HepG2 (cell line): ENCODE data around the gene RRAD. TPM values are rescaled to one million over a fixed set of nuclear protein-coding genes. Genes with fewer than 3 reads are reported as not detected.

ENCODE experiments used
- ATAC-seq: fragments of 200-7000 bp; cut with Tn5 transposase; 3 replicates; pipeline ENCODE4 v1.9.1; 2020; ENCODE audit warnings: mild to moderate bottlenecking, moderate library complexity
- BruUV-seq: library from RNA; stranded (reverse); fragments of 400-500 nt; replicated peaks from 2 replicates; lab custom pipeline; 2021; lab: Mats Ljungman, UMichigan
- CTCF ChIA-PET: fragments of 300-600 bp; formaldehyde crosslinking; extraction: SDS; loops from one replicate; lab custom pipeline; 2021; ENCODE audit warnings: low total read pairs, inconsistent platforms, low intra/inter-chr PET ratio; lab: Yijun Ruan, JAX
- POLR2A ChIA-PET: fragments of 350-600 bp; sonication (Branson Sonifier 250); formaldehyde crosslinking; loops from one replicate; lab custom pipeline; 2020; ENCODE audit warnings: antibody characterized with exemption, inconsistent platforms; lab: Yijun Ruan, JAX
- DNase-seq: peaks from one replicate; pipeline ENCODE4 v3.0.0-alpha.2; 2015; ENCODE audit warnings: low spot score
- FAIRE-seq: peaks from 3 replicates; lab custom pipeline; 2011; peaks lifted over from hg19 to GRCh38; lab: Jason Lieb, UNC
- H2AFZ ChIP-seq: one replicate; pipeline ENCODE4 v1.6.1; 2011; ENCODE audit warnings: low read length, inconsistent platforms
- H3K27ac ChIP-seq: fragments of 300-600 bp; 3 replicates; pipeline ENCODE4 v1.8.0; 2011; ENCODE audit warnings: mixed run types, mild to moderate bottlenecking, mixed read lengths, low read length, inconsistent platforms; ENCODE audit not compliant: insufficient read depth; ENCODE audit errors: extremely low read length
- H3K27me3 ChIP-seq, 2 experiments: fragments of 200-600 bp in 1 of 2; 2 replicates in 1 of 2; 3 replicates in 1 of 2; pipeline versions ENCODE4 v1.6.0 to v1.8.0; 2011; ENCODE audit warnings: low read length in 2 of 2, mild to moderate bottlenecking in 2 of 2, moderate library complexity in 2 of 2, inconsistent platforms in 1 of 2; ENCODE audit not compliant: insufficient read depth in 2 of 2, control insufficient read depth in 1 of 2
- H3K36me3 ChIP-seq, 2 experiments: fragments of 200-600 bp in 1 of 2; replicated peaks in 1 of 2; 2 replicates in 1 of 2; 3 replicates in 1 of 2; pipeline versions ENCODE4 v1.5.1 to v1.8.0; 2011; ENCODE audit warnings: low read length in 2 of 2, inconsistent platforms in 1 of 2; ENCODE audit not compliant: insufficient read depth in 2 of 2, control insufficient read depth in 1 of 2
- H3K4me1 ChIP-seq: 2 replicates; pipeline ENCODE4 v1.5.1; 2012; ENCODE audit warnings: low read length, inconsistent platforms; ENCODE audit not compliant: insufficient read depth
- H3K4me2 ChIP-seq: 2 replicates; pipeline ENCODE4 v1.6.0; 2011; ENCODE audit warnings: low read depth, low read length, inconsistent platforms
- H3K4me3 ChIP-seq, 3 experiments: fragments of 200-600 bp in 1 of 3; sonication (generic), shearing (Covaris generic) in 1 of 3; replicated peaks in 1 of 3; 2 replicates each; pipeline ENCODE4 v1.5.1; 2011 to 2016; ENCODE audit warnings: low read length in 3 of 3, inconsistent platforms in 2 of 3, low read depth in 2 of 3, mild to moderate bottlenecking in 2 of 3, control low read depth in 1 of 3, mixed read lengths in 1 of 3; ENCODE audit not compliant: insufficient read depth in 1 of 3
- H3K79me2 ChIP-seq: one replicate; pipeline ENCODE4 v1.6.1; 2011; ENCODE audit warnings: low read length, inconsistent platforms; ENCODE audit not compliant: insufficient read depth
- H3K9ac ChIP-seq: 2 replicates; pipeline ENCODE4 v1.6.0; 2011; ENCODE audit warnings: mild to moderate bottlenecking, low read depth, low read length, inconsistent platforms; ENCODE audit not compliant: insufficient read depth
- H3K9me3 ChIP-seq: 2 replicates; pipeline ENCODE4 v1.5.1; 2012; ENCODE audit warnings: mild to moderate bottlenecking, low read length
- H4K20me1 ChIP-seq: 2 replicates; pipeline ENCODE4 v1.6.0; 2011; ENCODE audit warnings: inconsistent platforms, mild to moderate bottlenecking, low read length, moderate library complexity; ENCODE audit not compliant: insufficient read depth
- FOSL2 ChIP-seq: sonication (generic); formaldehyde crosslinking; IDR thresholded peaks from 2 replicates; pipeline ENCODE4 v1.4.0; 2020; ENCODE audit warnings: missing genetic modification reagents
- NCOA2 ChIP-seq: sonication (generic); formaldehyde crosslinking; IDR thresholded peaks from 2 replicates; pipeline ENCODE4 v1.8.0; 2022; ENCODE audit warnings: inconsistent platforms
- ZKSCAN1 ChIP-seq: fragments of 150-350 bp; IDR thresholded peaks from 2 replicates; pipeline ENCODE4 v1.6.1; 2014; ENCODE audit warnings: low read length
- ZNF510 ChIP-seq: sonication (generic); formaldehyde crosslinking; IDR thresholded peaks from 2 replicates; pipeline ENCODE4 v1.4.0; 2020; ENCODE audit warnings: low read depth, mild to moderate bottlenecking, missing genetic modification reagents
- ZNF552 ChIP-seq: sonication (generic); formaldehyde crosslinking; IDR thresholded peaks from 2 replicates; pipeline ENCODE4 v1.9.0; 2022; ENCODE audit warnings: missing genetic modification reagents, mild to moderate bottlenecking, borderline replicate concordance
- ZZZ3 ChIP-seq: sonication (generic); formaldehyde crosslinking; IDR thresholded peaks from 2 replicates; pipeline ENCODE4 v1.4.0; 2020; ENCODE audit warnings: missing genetic modification reagents, mild to moderate bottlenecking, borderline replicate concordance
- WGBS: methylation state at CpG from one replicate; pipeline ENCODE4 v1.1.6; 2017; ENCODE audit warnings: low lambda C conversion rate; 5-methylcytosine and 5-hydroxymethylcytosine counted together
- in situ Hi-C: cut with HindIII; loops from 2 replicates; pipeline ENCODE4 v1.10.0; 2017; ENCODE audit warnings: low pct_unique_long_range_greater_than_20kb; ENCODE audit not compliant: extremely low pct_ligation_motif_present
- intact Hi-C: fragments of 100-400 bp; cut with micrococcal nuclease; formaldehyde crosslinking; loops from one replicate; pipeline ENCODE4 v1.10.0; 2022; ENCODE audit not compliant: unreplicated experiment
- polyA plus RNA-seq, 8 experiments: library from polyadenylated mRNA; depleted of rRNA in 3 of 8; stranded (reverse) in 7 of 8; unstranded in 1 of 8; fragments of >200 nt; fragmentation: Illumina TruSeq in 4 of 8; extraction: Trizol in 4 of 8; gene quantifications; 2 replicates each; pipeline versions ENCODE4 v1.2.1 to v1.2.3, GENCODE V29; 2011 to 2016; ENCODE audit warnings: low read depth in 4 of 8, missing spikeins in 1 of 8, mixed read lengths in 1 of 8; ENCODE audit not compliant: insufficient read depth in 1 of 8
- total RNA-seq, 5 experiments: library from RNA; depleted of rRNA; stranded (reverse); fragments of >200 nt; fragmentation: Illumina TruSeq; extraction: Trizol; gene quantifications; 2 replicates each; pipeline ENCODE4 v1.2.3, GENCODE V29; 2016; ENCODE audit warnings: low read depth in 1 of 5
- TF ChIP-seq, protein P1 (sequence below): IDR thresholded peaks from 2 replicates; pipeline ENCODE4 v1.6.1; 2016; ENCODE audit warnings: low read depth, missing genetic modification reagents, missing compliant biosample characterization
- TF ChIP-seq, protein P2 (sequence below): sonication (generic); formaldehyde crosslinking; IDR thresholded peaks from 2 replicates; pipeline ENCODE4 v1.4.0; 2020; ENCODE audit warnings: missing genetic modification reagents

RRAD gene
- total and polyA plus RNA-seq, 2 of the 13 experiments (the other 11 are each of a cell fraction or from before 2014, with no cell fraction given) = 0.80 to 1.1 TPM

DNA sequence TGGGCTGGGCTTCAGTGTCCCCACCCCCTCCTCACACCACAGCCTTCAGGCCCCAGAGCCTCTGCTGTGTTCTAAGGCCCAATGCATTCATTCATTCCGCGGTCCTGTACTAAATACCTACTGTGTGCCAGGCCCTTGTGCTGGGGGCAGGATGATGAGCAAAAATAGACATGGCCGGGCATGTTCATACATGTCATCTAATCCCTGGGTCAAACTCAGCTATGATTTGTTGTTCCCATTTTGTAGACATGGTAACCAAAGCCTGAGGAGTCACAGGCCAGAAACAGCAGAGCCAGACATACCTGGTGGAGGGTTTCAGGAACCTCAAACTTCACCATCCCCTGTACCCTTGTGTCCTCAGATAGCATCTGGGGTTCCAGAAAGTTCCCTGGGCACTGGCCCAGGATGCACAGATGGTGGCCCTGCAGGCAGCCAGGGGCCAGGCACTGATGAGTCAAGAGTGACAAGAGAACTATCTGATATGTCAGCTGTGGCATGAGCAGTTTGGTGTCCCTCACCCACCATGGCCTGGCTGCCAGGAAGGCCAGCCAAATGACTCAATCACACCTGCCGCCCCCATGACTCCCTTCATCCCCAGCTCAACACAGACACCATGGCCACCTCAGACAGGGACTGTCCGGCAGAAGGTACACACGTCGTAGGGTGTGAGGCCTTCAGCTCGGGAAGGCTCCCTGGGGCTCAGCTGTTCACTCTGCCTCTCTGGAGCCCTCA lies 2.7 kb upstream of the RRAD start:
- ChIA-PET CTCF (interaction anchor here (2.9 kb wide), 1 partner anchor 33 kb away, joined by 28 read pairs; no protein-coding TSS in a partner anchor), POLR2A (interaction anchor here (0.8 to 3.8 kb wide), 5 partner anchors 10 to 33 kb away, joined by 3 to 23 read pairs (median 10); partner anchors contain the start of gene CDH16)
- DNase-seq (no peak), ATAC-seq (no peak), FAIRE-seq (no peak)
- H3K36me3 ChIP-seq = peaks cover 0 to 5% of the 10 kb centered on the region in 2 experiments; a peak in 2 of 5 replicates
- H3K9me3 ChIP-seq = no peaks in the 10 kb centered on the region
- H4K20me1 ChIP-seq = no peaks in the 10 kb centered on the region
- intact Hi-C loops = no loop called here
- TF ChIP-seq ZNF510 (CRISPR knock-in tag) = no peak
- 0 out of 2 replicates have a peak, but pooled peaks have one; percentile 12 for TF ChIP-seq FOSL2 (CRISPR knock-in tag)
- TF ChIP-seq ZKSCAN1 = peak; percentile 48; the same call in 1 of the 2 replicates
- no peaks in the 10 kb centered on the region for H3K79me2 ChIP-seq
- H3K4me2 ChIP-seq = no peak overlapping the region
- WGBS = 93% methylated on average over 7 of the region's 8 CpGs
- no peak overlapping the region for H2AFZ ChIP-seq
- H3K4me3 ChIP-seq = no peak overlapping the region
- H3K27ac ChIP-seq = no peak overlapping the region
- in situ Hi-C loops = no loop called here
- BruUV-seq = no TSS peak
- H3K4me1 ChIP-seq = peaks cover 65% of the 10 kb centered on the region
- H3K9ac ChIP-seq = no peak overlapping the region
- H3K27me3 ChIP-seq = peaks cover 5 to 18% of the 10 kb centered on the region in 2 experiments; a peak in 4 of 5 replicates

- no peak for FAIRE-seq
- Histone ChIP-seq H3K79me2 (no peaks in the 10 kb centered on the region), H3K4me3 (no peak overlapping the region), H3K9ac (0 out of 2 replicates have a peak overlapping the region, but pooled peaks have one; percentile 9), H3K27ac (no peak overlapping the region), H3K27me3 (peaks cover 5 to 18% of the 10 kb centered on the region in 2 experiments; a peak in 4 of 5 replicates), H2AFZ (no peak overlapping the region), H3K9me3 (no peaks in the 10 kb centered on the region), H4K20me1 (no peaks in the 10 kb centered on the region), H3K4me2 (0 out of 2 replicates have a peak overlapping the region, but pooled peaks have one; percentile 4), H3K36me3 (no peaks in the 10 kb centered on the region; a peak in 1 of 5 replicates), H3K4me1 (peaks cover 54% of the 10 kb centered on the region)
- intact Hi-C loops (no loop called here), in situ Hi-C loops (no loop called here)
- DNase-seq = peak; percentile 68
- WGBS = 24% methylated on average over 2 of the region's 3 CpGs
- ATAC-seq = peak; percentile 31
- CTCF ChIA-PET = interaction anchor here (2.9 kb wide), 1 partner anchor 32 kb away, joined by 28 read pairs; no protein-coding TSS in a partner anchor
- no TSS peak for BruUV-seq
- POLR2A ChIA-PET = interaction anchor here (3.7 to 3.8 kb wide), 2 partner anchors 22 to 26 kb away, joined by 16 to 23 read pairs; no protein-coding TSS in a partner anchor
- TF ChIP-seq ZZZ3 (no peak), ZNF552 (CRISPR knock-in tag) (no peak), NCOA2 (CRISPR knock-in tag) (no peak)
- TF ChIP-seq, protein P1, sequence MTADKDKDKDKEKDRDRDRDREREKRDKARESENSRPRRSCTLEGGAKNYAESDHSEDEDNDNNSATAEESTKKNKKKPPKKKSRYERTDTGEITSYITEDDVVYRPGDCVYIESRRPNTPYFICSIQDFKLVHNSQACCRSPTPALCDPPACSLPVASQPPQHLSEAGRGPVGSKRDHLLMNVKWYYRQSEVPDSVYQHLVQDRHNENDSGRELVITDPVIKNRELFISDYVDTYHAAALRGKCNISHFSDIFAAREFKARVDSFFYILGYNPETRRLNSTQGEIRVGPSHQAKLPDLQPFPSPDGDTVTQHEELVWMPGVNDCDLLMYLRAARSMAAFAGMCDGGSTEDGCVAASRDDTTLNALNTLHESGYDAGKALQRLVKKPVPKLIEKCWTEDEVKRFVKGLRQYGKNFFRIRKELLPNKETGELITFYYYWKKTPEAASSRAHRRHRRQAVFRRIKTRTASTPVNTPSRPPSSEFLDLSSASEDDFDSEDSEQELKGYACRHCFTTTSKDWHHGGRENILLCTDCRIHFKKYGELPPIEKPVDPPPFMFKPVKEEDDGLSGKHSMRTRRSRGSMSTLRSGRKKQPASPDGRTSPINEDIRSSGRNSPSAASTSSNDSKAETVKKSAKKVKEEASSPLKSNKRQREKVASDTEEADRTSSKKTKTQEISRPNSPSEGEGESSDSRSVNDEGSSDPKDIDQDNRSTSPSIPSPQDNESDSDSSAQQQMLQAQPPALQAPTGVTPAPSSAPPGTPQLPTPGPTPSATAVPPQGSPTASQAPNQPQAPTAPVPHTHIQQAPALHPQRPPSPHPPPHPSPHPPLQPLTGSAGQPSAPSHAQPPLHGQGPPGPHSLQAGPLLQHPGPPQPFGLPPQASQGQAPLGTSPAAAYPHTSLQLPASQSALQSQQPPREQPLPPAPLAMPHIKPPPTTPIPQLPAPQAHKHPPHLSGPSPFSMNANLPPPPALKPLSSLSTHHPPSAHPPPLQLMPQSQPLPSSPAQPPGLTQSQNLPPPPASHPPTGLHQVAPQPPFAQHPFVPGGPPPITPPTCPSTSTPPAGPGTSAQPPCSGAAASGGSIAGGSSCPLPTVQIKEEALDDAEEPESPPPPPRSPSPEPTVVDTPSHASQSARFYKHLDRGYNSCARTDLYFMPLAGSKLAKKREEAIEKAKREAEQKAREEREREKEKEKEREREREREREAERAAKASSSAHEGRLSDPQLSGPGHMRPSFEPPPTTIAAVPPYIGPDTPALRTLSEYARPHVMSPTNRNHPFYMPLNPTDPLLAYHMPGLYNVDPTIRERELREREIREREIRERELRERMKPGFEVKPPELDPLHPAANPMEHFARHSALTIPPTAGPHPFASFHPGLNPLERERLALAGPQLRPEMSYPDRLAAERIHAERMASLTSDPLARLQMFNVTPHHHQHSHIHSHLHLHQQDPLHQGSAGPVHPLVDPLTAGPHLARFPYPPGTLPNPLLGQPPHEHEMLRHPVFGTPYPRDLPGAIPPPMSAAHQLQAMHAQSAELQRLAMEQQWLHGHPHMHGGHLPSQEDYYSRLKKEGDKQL (CRISPR knock-in tag) = no peak
- TF ChIP-seq, protein P2, sequence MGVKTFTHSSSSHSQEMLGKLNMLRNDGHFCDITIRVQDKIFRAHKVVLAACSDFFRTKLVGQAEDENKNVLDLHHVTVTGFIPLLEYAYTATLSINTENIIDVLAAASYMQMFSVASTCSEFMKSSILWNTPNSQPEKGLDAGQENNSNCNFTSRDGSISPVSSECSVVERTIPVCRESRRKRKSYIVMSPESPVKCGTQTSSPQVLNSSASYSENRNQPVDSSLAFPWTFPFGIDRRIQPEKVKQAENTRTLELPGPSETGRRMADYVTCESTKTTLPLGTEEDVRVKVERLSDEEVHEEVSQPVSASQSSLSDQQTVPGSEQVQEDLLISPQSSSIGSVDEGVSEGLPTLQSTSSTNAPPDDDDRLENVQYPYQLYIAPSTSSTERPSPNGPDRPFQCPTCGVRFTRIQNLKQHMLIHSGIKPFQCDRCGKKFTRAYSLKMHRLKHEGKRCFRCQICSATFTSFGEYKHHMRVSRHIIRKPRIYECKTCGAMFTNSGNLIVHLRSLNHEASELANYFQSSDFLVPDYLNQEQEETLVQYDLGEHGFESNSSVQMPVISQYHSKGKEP = no peak
These were observed 1.7 kb upstream of the RRAD start for GRCh38 chr16:66926961-66927436.
